AG10803 (cell line): Measurements from ENCODE around the gene MICAL1.

ENCODE experiments used
- DNase-seq: peaks from one replicate; pipeline ENCODE4 v3.0.0; 2010; ENCODE audit warnings: low read depth
- H3K4me3 ChIP-seq: 2 replicates; pipeline ENCODE4 v1.5.1; 2011; ENCODE audit warnings: mild to moderate bottlenecking, low read length, control low read depth
- TF ChIP-seq, protein P1 (sequence below): conservative IDR thresholded peaks from 2 replicates; pipeline ENCODE4 v1.5.1; 2011; ENCODE audit warnings: mild to moderate bottlenecking, low read length, control low read depth, inconsistent platforms

The MICAL1 gene

DNA sequence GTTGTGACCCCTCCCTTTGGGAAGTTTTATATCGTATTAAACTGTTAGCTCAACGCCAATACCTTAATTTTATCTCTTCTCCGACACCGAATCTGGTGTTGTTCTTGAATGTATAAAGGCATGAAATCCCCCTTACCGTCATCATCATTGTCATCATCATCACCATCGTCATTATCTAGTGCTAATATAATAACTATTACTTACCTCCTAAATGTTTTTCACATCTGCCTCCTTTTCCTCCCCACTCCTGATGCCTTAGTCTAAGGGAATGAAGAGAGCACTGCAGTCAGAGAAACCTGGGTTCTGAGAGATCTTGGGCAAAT lies 28.1 kb upstream of the MICAL1 start:
- H3K4me3 ChIP-seq = peak overlapping the region; percentile 64
- TF ChIP-seq, protein P1, sequence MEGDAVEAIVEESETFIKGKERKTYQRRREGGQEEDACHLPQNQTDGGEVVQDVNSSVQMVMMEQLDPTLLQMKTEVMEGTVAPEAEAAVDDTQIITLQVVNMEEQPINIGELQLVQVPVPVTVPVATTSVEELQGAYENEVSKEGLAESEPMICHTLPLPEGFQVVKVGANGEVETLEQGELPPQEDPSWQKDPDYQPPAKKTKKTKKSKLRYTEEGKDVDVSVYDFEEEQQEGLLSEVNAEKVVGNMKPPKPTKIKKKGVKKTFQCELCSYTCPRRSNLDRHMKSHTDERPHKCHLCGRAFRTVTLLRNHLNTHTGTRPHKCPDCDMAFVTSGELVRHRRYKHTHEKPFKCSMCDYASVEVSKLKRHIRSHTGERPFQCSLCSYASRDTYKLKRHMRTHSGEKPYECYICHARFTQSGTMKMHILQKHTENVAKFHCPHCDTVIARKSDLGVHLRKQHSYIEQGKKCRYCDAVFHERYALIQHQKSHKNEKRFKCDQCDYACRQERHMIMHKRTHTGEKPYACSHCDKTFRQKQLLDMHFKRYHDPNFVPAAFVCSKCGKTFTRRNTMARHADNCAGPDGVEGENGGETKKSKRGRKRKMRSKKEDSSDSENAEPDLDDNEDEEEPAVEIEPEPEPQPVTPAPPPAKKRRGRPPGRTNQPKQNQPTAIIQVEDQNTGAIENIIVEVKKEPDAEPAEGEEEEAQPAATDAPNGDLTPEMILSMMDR = no peak
- DNase-seq = no peak

GRCh38 chr6:109482905-109483734 lies 27.5 kb upstream of the MICAL1 start, which contains the start of gene ZBTB24:
Gene ZBTB24 (minus strand): TSS chr6:109483219. CDS start chr6:109482026, 1,193 bp downstream.
- peak within 1 kb of the TSS; percentile 82 for H3K4me3 ChIP-seq
- peak; percentile 89 for DNase-seq
- TF ChIP-seq, protein P1 = no peak

DNA sequence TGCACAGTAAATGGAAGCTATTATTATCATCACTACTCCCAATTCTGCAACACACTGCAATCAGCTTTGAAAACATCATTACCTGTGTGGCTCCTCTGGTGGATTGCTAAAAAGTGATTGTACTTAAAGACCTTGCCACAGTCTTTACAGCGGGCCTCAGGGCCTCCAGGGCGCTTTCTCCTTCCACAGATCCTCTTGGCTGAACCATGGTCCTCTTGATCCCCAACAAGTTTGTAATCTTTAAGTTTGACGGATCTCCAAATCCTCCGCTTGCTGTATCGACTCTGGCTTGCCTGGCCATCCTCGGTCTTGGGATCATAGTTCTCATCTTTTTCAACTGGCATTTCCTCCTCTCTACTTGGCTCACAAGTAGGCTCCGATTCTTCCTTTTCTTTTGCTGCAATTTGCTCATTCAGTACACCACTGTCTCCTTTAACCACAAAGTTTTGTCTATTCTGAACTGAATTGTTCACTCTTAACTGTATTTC lies 25.5 kb upstream of the MICAL1 start:
- no peak for DNase-seq
- TF ChIP-seq, protein P1 = no peak
- no peak overlapping the region; the same call in 1 of the 2 replicates for H3K4me3 ChIP-seq

DNA sequence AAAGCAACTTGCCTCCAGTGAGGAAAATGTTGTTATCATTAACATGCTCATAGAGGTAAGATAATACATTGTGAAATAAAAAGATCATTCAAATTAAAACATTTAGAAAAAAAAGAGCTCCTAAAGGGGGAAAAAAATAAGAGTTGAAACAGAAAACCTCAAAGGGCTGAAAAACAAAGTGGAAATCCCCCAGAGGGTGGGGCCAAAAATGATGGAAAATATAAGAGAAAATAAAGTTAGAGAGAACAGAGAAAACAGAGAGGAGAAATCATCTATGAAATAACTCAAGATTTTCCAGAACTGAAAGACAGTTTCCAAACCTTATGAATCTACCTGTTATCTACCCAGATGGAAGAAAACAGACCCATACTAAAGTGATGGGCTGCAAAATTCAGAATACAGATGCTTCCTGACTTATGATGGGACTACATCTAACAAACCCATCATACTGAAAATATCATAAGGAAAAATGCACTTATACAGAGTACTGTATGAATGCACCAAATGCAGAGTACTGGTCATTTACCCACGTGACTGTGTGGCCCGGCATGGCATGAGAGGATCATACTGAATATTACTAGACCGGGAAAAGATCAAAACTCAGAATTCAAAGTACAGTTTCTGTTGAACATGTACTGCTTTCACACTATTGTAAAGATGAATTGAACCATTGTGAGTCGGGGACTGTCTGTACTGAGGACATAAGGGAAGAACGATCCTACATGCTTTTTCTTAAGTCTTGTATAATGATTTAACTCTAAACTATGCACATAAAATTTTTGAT lies 23.5 kb upstream of the MICAL1 start:
- TF ChIP-seq, protein P1 = no peak
- no peak for DNase-seq
- peak overlapping the region; percentile 15 for H3K4me3 ChIP-seq

DNA sequence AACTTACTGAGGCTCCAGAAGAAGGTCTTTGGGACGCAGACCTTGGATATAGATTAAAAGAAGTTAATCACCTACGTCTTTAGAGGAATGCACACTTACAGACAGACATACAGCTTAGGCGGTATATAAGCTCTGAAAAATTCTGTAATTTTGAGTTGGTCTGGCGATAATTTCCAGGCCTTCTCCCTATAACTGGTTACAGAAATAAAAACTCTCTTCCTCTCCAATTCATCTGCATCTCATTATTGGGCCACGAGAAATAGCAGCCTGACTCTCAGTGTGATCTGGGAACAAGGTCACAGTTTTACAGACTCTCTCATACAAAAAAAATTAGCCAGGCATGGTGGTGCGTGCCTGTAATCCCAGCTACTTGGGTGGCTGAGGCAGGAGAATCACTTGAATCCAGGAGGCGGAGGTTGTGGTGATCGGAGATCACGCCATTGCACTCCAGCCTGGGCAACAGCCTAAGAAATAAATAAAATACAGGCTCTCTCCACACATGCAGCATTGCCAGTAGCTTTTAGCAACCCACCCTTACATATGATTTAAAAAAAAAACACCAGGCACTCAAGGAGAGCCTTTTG lies 22.7 kb upstream of the MICAL1 start:
- peak; percentile 86 for DNase-seq
- TF ChIP-seq, protein P1 = no peak
- peak overlapping the region; percentile 20; the same call in 1 of the 2 replicates for H3K4me3 ChIP-seq

GRCh38 chr6:109477725-109478124 lies 22.2 kb upstream of the MICAL1 start:
- H3K4me3 ChIP-seq = peak overlapping the region; percentile 26
- TF ChIP-seq, protein P1 = no peak
- no peak for DNase-seq
